Tracheal epithelial cell (primary cell): Measurements from ENCODE around the gene FAM114A2. TPM values are rescaled to one million over a fixed set of nuclear protein-coding genes. Genes with fewer than 3 reads are reported as not detected.

Experiments
- total RNA-seq: library from RNA; depleted of rRNA; stranded (reverse); fragments of >200 nt; gene quantifications from 2 replicates; pipeline ENCODE4 v1.2.1, GENCODE V29; 2014

Gene FAM114A2
- 24.1 and 24.3 TPM in 2 replicates for total RNA-seq

DNA sequence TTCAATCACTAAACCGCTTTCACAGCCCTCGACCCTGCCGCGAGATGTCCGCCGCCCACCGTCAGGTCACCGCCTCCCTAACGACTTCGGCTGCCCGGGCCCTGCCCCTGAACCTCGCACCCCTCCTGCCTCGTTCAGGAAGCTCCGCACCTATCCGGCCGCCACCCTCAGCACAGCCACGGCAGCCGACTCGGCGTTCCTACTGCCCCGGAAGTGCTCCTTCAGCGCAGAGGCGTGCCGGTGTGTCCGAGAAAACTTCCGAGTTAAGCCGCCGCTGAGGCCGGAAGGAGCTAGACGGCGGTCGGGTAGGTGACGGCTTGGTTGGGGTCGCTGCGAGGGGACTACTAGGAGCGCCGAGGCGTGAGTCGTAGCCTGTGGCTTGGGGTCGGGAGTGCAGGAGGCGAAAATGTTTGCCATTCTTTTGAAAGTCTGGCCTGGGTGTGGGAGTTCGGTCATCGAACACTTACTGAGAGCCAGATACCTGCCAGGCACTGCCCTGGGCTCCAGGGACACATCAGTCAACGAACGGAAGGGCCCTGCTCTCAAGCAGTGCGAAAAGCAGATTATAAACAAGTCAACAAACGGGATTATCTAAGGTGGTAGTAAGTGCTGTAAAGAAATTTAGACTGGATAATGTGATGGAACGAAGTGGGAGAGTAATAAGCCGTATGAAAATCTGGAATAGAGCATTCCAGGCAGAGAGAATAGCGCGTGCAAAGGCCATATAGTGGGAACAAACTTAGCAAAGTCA lies at the start of gene FAM114A2, which contains the start of gene MFAP3:
Gene FAM114A2 (minus strand): TSS at position 204 of the 751 bp plus-strand sequence. CDS start 3,957 bp downstream, outside the sequence.
Gene MFAP3 (plus strand): TSS at position 261 of the 751 bp plus-strand sequence. CDS start 10,756 bp downstream, outside the sequence.

Other genes with a start within 250 kb of the FAM114A2 start
- gene MFAP3, start 57 bp upstream of the FAM114A2 start, total RNA-seq = 63.9 and 70.8 TPM in 2 replicates
- gene GALNT10, start 151.8 kb upstream of the FAM114A2 start, total RNA-seq = 3.4 and 14.9 TPM in 2 replicates